RPMI7951 (cell line): ENCODE data around the gene MYO3B. TPM values are rescaled to one million over a fixed set of nuclear protein-coding genes. Genes with fewer than 3 reads are reported as not detected.

Source experiments
- DNase-seq: peaks from one replicate; pipeline ENCODE4 v3.0.0-alpha.2; 2012; ENCODE audit warnings: low read depth
- total RNA-seq: library from RNA; depleted of rRNA; stranded (reverse); fragments of >200 nt; shearing (Covaris generic); gene quantifications from 2 replicates; pipeline ENCODE4 v1.2.3, GENCODE V29; 2014; rRNA removed

The MYO3B gene
- total RNA-seq, result 0.12 TPM in 1 of 2 replicates, not detected in the other

- DNase-seq, result peak; percentile 32
These were observed at the start of gene MYO3B for GRCh38 chr2:170177950-170178781. TSS of gene MYO3B (plus strand) at chr2:170178147. CDS start at chr2:170178288, 141 bp downstream.

- DNase-seq, result no peak
These were observed 38.5 kb upstream of the MYO3B start for GRCh38 chr2:170139276-170139967.

GRCh38 chr2:170140561-170140960 is 37.4 kb upstream of the MYO3B start:
- DNase-seq, result no peak

- DNase-seq, result no peak
These were observed 36.1 kb upstream of the MYO3B start for GRCh38 chr2:170141865-170142264.

- no peak for DNase-seq
These were observed 35.4 kb upstream of the MYO3B start for GRCh38 chr2:170142502-170142901.

- DNase-seq, result no peak
These were observed 34.8 kb upstream of the MYO3B start for GRCh38 chr2:170143045-170143717.

- no peak for DNase-seq
These were observed 33.2 kb upstream of the MYO3B start for GRCh38 chr2:170144761-170145160.

- DNase-seq, result no peak
These were observed 32.8 kb upstream of the MYO3B start for GRCh38 chr2:170145191-170145590.

- no peak for DNase-seq
These were observed 32.1 kb upstream of the MYO3B start for GRCh38 chr2:170145675-170146432.

GRCh38 chr2:170146784-170147183 is 31.2 kb upstream of the MYO3B start:
- no peak for DNase-seq

GRCh38 chr2:170147576-170147975 is 30.4 kb upstream of the MYO3B start:
- DNase-seq, result no peak

GRCh38 chr2:170148161-170148560 is 29.8 kb upstream of the MYO3B start:
- DNase-seq, result no peak

GRCh38 chr2:170152421-170152820 is 25.5 kb upstream of the MYO3B start:
- no peak for DNase-seq

GRCh38 chr2:170155022-170155722 is 22.8 kb upstream of the MYO3B start:
- peak; percentile 24 for DNase-seq

GRCh38 chr2:170155723-170156253 is 22.2 kb upstream of the MYO3B start:
- DNase-seq, result no peak

- DNase-seq, result no peak
These were observed 21.4 kb upstream of the MYO3B start for GRCh38 chr2:170156592-170156991.

GRCh38 chr2:170157025-170157684 is 20.8 kb upstream of the MYO3B start:
- DNase-seq, result no peak

- no peak for DNase-seq
These were observed 18.9 kb upstream of the MYO3B start for GRCh38 chr2:170159060-170159459.

GRCh38 chr2:170161516-170162270 is 16.3 kb upstream of the MYO3B start:
- DNase-seq, result peak; percentile 36

GRCh38 chr2:170162271-170162632 is 15.7 kb upstream of the MYO3B start:
- DNase-seq, result peak; percentile 45
